ENCODE data around the gene DCTD. TPM values are rescaled to one million over a fixed set of nuclear protein-coding genes. Genes with fewer than 3 reads are reported as not detected.

Gene DCTD
- total and polyA plus RNA-seq, 5 donors from 2014 or later: 57.5 to 104 (median 85.8) TPM

DNA sequence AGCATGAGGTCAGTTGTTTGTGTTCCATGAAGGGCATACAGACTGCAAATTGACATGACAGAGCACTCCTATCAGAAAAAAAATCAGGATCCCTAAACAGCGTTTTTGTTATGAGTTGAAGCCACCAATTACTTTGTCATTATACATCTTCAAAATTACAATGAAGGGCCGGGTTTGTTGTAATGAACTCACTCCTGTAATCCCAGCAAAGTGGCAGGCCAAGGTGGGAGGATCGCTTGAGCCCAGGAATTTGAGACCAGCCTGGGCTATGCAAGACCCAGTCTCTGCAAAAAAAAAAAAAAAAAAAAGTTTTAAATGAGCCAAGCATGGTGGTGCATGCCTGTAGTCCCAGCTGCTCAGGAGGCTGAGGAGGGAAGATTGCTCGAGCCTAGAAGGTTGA, 3.5 kb upstream of the DCTD start:
- H3K9me3 Mint-ChIP-seq: peaks cover 0 to 1% (median 0%) of the 10 kb centered on the region in 7 donors
- no peak for ATAC-seq (ENCODE audit: low read depth in 2 of 2)
- Histone ChIP-seq H3K9me3 (ENCODE audit: control insufficient read depth in 2 of 2, low read length in 2 of 2) (no peaks in the 10 kb centered on the region), H3K27ac (ENCODE audit: insufficient read depth, low read length, poor library complexity, severe bottlenecking) (no peak overlapping the region), H3K36me3 (ENCODE audit: control insufficient read depth, insufficient read depth, low read length) (no peaks in the 10 kb centered on the region), H3K4me3 (ENCODE audit: low read depth, low read length) (no peak overlapping the region), H3K4me1 (ENCODE audit: control insufficient read depth, insufficient read depth, low read length, poor library complexity, severe bottlenecking) (peaks cover 32% of the 10 kb centered on the region), H3K27me3 (ENCODE audit: control insufficient read depth, insufficient read depth, low read length) (peaks cover 5% of the 10 kb centered on the region)
- H3K4me1 Mint-ChIP-seq: peaks cover 11 to 35% (median 21%) of the 10 kb centered on the region in 4 donors
- no peak for DNase-seq
- no peaks in the 10 kb centered on the region for H3K36me3 Mint-ChIP-seq
- H3K4me3 Mint-ChIP-seq: no peak overlapping the region
- H3K27me3 Mint-ChIP-seq: no peaks in the 10 kb centered on the region
- H3K27ac Mint-ChIP-seq: no peak overlapping the region

DNA sequence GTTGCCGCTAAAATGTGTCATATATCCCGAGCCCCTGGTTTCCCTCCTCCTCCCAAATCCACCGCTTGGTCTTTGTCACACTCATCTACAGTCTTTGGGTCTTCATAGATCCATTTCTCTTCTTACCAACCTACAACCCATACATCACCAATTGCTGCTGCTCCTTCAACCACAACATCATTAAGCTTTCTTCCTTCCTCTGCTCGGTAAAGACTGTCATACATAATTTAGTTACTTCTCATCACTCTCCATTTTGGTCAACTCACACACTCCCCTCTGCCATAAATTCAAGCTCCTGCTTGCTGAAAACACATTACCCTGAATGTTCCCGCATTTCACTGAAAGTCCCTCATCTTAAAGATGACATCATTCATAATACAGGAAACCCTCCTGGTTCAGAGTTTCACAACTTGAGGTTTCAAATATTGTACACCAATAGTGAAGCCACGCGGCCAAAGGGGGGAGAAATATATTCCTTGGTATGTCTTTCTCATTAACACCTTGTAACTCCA, 1.7 kb upstream of the DCTD start:
- Histone ChIP-seq H3K27me3 (ENCODE audit: control insufficient read depth, insufficient read depth, low read length) (peaks cover 5% of the 10 kb centered on the region), H3K27ac (ENCODE audit: insufficient read depth, low read length, poor library complexity, severe bottlenecking) (peak overlapping the region; percentile 93), H3K9me3 (ENCODE audit: control insufficient read depth in 2 of 2, low read length in 2 of 2) (no peaks in the 10 kb centered on the region), H3K36me3 (ENCODE audit: control insufficient read depth, insufficient read depth, low read length) (peaks cover 14% of the 10 kb centered on the region), H3K4me1 (ENCODE audit: control insufficient read depth, insufficient read depth, low read length, poor library complexity, severe bottlenecking) (peaks cover 38% of the 10 kb centered on the region), H3K4me3 (ENCODE audit: low read depth, low read length) (peak overlapping the region; percentile 84)
- Mint-ChIP-seq H3K36me3 (no peaks in the 10 kb centered on the region), H3K4me3 (peak overlapping the region; percentile 83 to 92 (median 88)), H3K4me1 (peaks cover 16 to 51% (median 26%) of the 10 kb centered on the region in 4 donors), H3K9me3 (peaks cover 0 to 1% (median 0%) of the 10 kb centered on the region in 7 donors), H3K27ac (peak overlapping the region; percentile 90 to 99 (median 92)), H3K27me3 (no peaks in the 10 kb centered on the region)
- peak in 2 of 3 donors; percentile 20 to 56 for DNase-seq
- ATAC-seq (ENCODE audit: low read depth in 2 of 2): no peak

DNA sequence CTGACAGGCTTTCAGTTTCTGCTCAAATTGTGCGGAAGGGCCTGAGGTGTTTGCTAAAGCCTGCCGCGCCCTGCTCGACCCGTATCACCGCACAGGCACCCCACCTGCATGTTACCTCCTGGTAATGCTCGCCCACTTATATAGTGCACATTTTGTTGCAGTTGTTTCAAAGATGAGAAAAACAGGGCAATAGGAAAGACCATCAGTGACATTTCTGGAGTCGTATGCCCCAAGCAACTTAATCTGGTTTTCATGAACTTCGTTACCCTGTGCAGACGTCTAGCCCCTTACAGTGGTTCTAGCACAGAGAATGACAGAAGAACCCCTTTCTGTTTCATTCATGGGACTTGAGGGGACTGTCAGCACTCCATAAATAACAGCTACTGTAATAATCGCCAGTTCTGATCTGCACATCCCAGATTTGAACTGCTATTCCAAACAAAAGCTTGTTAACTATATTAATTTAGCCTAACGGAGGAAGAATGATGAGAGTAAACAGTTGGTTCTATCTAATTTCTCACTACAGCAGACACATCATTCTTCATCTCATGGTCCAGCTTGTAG, 940 bp upstream of the DCTD start:
- peaks cover 41% of the 10 kb centered on the region for H3K4me1 ChIP-seq (ENCODE audit: control insufficient read depth, insufficient read depth, low read length, poor library complexity, severe bottlenecking)
- Mint-ChIP-seq H3K36me3 (peaks cover 6% of the 10 kb centered on the region), H3K9me3 (peaks cover 0 to 2% (median 0%) of the 10 kb centered on the region in 7 donors), H3K27ac (peak overlapping the region; percentile 90 to 99 (median 92)), H3K27me3 (no peaks in the 10 kb centered on the region), H3K4me3 (peak overlapping the region; percentile 83 to 92 (median 88)), H3K4me1 (peaks cover 18 to 57% (median 28%) of the 10 kb centered on the region in 4 donors)
- H3K36me3 ChIP-seq (ENCODE audit: control insufficient read depth, insufficient read depth, low read length): peaks cover 14% of the 10 kb centered on the region
- ATAC-seq (ENCODE audit: low read depth in 2 of 2) (peak in 1 of 2 donors; percentile 1), DNase-seq (peak in 1 of 3 donors; percentile 88)
- H3K27ac ChIP-seq (ENCODE audit: insufficient read depth, low read length, poor library complexity, severe bottlenecking): peak overlapping the region; percentile 93
- peaks cover 5% of the 10 kb centered on the region for H3K27me3 ChIP-seq (ENCODE audit: control insufficient read depth, insufficient read depth, low read length)
- H3K4me3 ChIP-seq (ENCODE audit: low read depth, low read length): peak overlapping the region; percentile 84
- H3K9me3 ChIP-seq (ENCODE audit: control insufficient read depth in 2 of 2, low read length in 2 of 2): no peaks in the 10 kb centered on the region

DNA sequence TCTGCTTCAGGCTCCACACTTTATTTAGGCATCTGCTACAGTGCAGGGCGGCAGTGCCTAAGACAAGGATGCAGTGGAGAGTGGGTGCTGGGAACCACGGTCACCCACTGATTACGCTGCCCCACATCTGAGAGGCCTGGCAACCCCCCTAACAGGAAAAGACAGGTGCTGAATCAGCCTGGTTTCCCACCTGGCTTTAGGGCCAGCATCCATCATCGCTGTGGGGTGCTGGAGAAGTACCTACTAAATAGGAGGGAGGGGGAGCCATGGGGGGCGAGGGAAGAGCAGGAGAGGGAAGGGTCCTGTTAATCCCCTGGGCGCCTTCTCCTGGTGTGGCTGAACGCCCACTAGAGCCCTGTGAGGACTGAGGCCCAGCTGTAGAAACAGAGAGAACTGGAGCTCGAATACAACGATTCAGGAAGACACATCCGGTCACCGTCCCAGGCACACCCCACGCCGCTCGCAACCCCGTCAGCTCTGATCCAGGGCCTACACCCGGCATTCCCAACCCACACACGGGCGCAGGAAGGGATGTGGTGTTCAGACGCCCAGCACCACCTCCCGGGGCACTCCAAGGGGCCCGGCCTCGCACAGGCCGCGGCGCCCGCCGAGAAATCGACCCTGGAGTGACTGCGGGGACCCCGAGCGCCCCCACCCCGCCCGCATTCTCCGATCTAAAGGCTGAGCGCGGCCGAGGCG, 554 bp downstream of the DCTD start:
- Histone ChIP-seq H3K27ac (ENCODE audit: insufficient read depth, low read length, poor library complexity, severe bottlenecking) (peak overlapping the region; percentile 79), H3K4me1 (ENCODE audit: control insufficient read depth, insufficient read depth, low read length, poor library complexity, severe bottlenecking) (peaks cover 41% of the 10 kb centered on the region), H3K9me3 (ENCODE audit: control insufficient read depth in 2 of 2, low read length in 2 of 2) (no peaks in the 10 kb centered on the region), H3K4me3 (ENCODE audit: low read depth, low read length) (peak overlapping the region; percentile 61), H3K27me3 (ENCODE audit: control insufficient read depth, insufficient read depth, low read length) (no peaks in the 10 kb centered on the region), H3K36me3 (ENCODE audit: control insufficient read depth, insufficient read depth, low read length) (peaks cover 23% of the 10 kb centered on the region)
- Mint-ChIP-seq H3K27me3 (no peaks in the 10 kb centered on the region), H3K4me1 (peaks cover 29 to 68% (median 31%) of the 10 kb centered on the region in 4 donors), H3K4me3 (peak overlapping the region; percentile 87 to 93 (median 90)), H3K9me3 (peaks cover 0 to 2% (median 0%) of the 10 kb centered on the region in 7 donors), H3K27ac (peak overlapping the region; percentile 82 to 98 (median 96)), H3K36me3 (peaks cover 20% of the 10 kb centered on the region)
- DNase-seq: peak in 1 of 3 donors; percentile 51
- peak; percentile 1 for ATAC-seq (ENCODE audit: low read depth in 2 of 2)

DNA sequence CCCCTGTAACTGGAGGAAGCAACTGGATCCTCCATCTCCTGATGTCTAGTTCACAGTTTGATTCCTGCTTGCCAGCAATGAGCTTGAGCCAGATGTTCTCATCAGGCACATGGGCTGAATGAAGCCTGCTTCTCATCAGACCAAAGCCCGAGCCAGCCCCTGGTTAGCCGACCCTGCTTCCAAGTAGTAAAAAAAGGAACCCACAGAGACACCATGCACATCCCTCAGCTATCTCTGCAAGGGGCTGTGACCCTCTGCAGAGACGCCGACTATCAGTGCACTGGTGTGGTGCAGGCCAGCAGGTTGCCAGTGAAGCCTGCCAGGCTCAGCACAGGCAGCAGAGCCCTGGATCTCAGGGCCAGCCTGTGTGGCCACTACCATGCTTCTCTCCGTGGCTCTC, 2.8 kb downstream of the DCTD start:
- no peaks in the 10 kb centered on the region for H3K27me3 Mint-ChIP-seq
- no peak overlapping the region for H3K4me3 ChIP-seq (ENCODE audit: low read depth, low read length)
- no peaks in the 10 kb centered on the region for H3K9me3 ChIP-seq (ENCODE audit: control insufficient read depth in 2 of 2, low read length in 2 of 2)
- DNase-seq (no peak), ATAC-seq (ENCODE audit: low read depth in 2 of 2) (no peak)
- H3K36me3 Mint-ChIP-seq: peaks cover 37% of the 10 kb centered on the region
- peaks cover 30 to 70% (median 34%) of the 10 kb centered on the region in 4 donors for H3K4me1 Mint-ChIP-seq
- H3K4me3 Mint-ChIP-seq: peak overlapping the region in 1 of 4 donors; percentile 24
- H3K27ac ChIP-seq (ENCODE audit: insufficient read depth, low read length, poor library complexity, severe bottlenecking): no peak overlapping the region
- H3K27me3 ChIP-seq (ENCODE audit: control insufficient read depth, insufficient read depth, low read length): no peaks in the 10 kb centered on the region
- peaks cover 41% of the 10 kb centered on the region for H3K36me3 ChIP-seq (ENCODE audit: control insufficient read depth, insufficient read depth, low read length)
- H3K9me3 Mint-ChIP-seq: peaks cover 0 to 4% (median 0%) of the 10 kb centered on the region in 7 donors
- H3K27ac Mint-ChIP-seq: peak overlapping the region in 1 of 3 donors; percentile 34
- peaks cover 35% of the 10 kb centered on the region for H3K4me1 ChIP-seq (ENCODE audit: control insufficient read depth, insufficient read depth, low read length, poor library complexity, severe bottlenecking)

DNA sequence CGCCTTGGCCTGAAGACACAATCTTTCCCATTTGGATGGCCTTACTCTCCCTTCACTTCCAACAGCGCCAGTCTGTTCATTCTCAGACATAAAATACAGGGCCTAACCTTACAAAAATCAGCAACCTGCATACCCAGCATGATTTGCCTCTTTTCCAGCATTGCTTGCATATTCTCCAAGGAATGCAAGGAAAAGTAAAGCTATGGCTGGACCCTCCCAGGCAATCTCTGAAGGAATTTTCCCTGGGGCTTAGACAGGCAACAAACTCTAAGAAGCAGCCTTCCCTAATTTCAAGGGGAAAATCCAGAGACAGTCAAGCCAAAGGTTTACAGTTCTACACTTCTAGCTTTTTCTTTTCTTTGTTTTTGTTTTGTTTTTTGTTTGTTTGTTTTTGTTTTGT, 3.6 kb downstream of the DCTD start:
- Mint-ChIP-seq H3K9me3 (peaks cover 0 to 3% (median 0%) of the 10 kb centered on the region in 7 donors), H3K27ac (peak overlapping the region in 1 of 3 donors; percentile 34), H3K4me1 (peaks cover 26 to 65% (median 31%) of the 10 kb centered on the region in 4 donors), H3K27me3 (no peaks in the 10 kb centered on the region), H3K4me3 (peak overlapping the region in 2 of 4 donors; percentile 5 to 47), H3K36me3 (peaks cover 40% of the 10 kb centered on the region)
- H3K4me1 ChIP-seq (ENCODE audit: control insufficient read depth, insufficient read depth, low read length, poor library complexity, severe bottlenecking): peaks cover 27% of the 10 kb centered on the region
- H3K27me3 ChIP-seq (ENCODE audit: control insufficient read depth, insufficient read depth, low read length): no peaks in the 10 kb centered on the region
- no peak overlapping the region for H3K27ac ChIP-seq (ENCODE audit: insufficient read depth, low read length, poor library complexity, severe bottlenecking)
- no peaks in the 10 kb centered on the region for H3K9me3 ChIP-seq (ENCODE audit: control insufficient read depth in 2 of 2, low read length in 2 of 2)
- peaks cover 41% of the 10 kb centered on the region for H3K36me3 ChIP-seq (ENCODE audit: control insufficient read depth, insufficient read depth, low read length)
- ATAC-seq (ENCODE audit: low read depth in 2 of 2) (no peak), DNase-seq (no peak)
- H3K4me3 ChIP-seq (ENCODE audit: low read depth, low read length): no peak overlapping the region

DNA sequence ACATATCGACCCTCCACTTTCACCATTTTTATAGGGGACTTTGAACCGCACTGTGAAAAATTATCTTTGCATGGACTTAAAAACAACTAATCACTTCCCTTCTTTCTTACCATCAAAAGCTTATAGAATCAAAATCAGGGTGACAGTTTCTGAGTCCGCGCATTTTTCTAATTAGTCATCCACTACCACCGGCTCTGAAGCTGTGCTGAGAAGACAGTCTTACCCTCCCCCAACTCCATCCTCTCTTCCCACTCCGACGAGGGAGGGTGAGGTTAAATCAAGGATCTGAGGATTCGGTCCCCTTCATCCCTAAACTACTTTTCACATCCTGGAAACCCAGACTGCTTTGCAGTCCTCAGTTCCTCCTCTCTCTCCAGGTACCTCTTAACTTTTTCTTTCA, 4.2 kb downstream of the DCTD start:
- Histone ChIP-seq H3K27me3 (ENCODE audit: control insufficient read depth, insufficient read depth, low read length) (no peaks in the 10 kb centered on the region), H3K4me3 (ENCODE audit: low read depth, low read length) (no peak overlapping the region), H3K27ac (ENCODE audit: insufficient read depth, low read length, poor library complexity, severe bottlenecking) (no peak overlapping the region), H3K36me3 (ENCODE audit: control insufficient read depth, insufficient read depth, low read length) (peaks cover 41% of the 10 kb centered on the region), H3K4me1 (ENCODE audit: control insufficient read depth, insufficient read depth, low read length, poor library complexity, severe bottlenecking) (peaks cover 21% of the 10 kb centered on the region), H3K9me3 (ENCODE audit: control insufficient read depth in 2 of 2, low read length in 2 of 2) (no peaks in the 10 kb centered on the region)
- ATAC-seq (ENCODE audit: low read depth in 2 of 2): no peak
- DNase-seq: no peak
- Mint-ChIP-seq H3K27ac (no peak overlapping the region), H3K9me3 (peaks cover 0 to 3% (median 0%) of the 10 kb centered on the region in 7 donors), H3K4me1 (peaks cover 24 to 59% (median 30%) of the 10 kb centered on the region in 4 donors), H3K27me3 (no peaks in the 10 kb centered on the region), H3K36me3 (peaks cover 40% of the 10 kb centered on the region), H3K4me3 (peak overlapping the region in 1 of 4 donors; percentile 72)

Data from CD4-positive, CD25-positive, alpha-beta regulatory T cell (primary cell).